Measurements from ENCODE around the gene LIG4.
"Not testable (repeated sequence)": the region's sequence is repeated elsewhere in the genome, so short reads cannot be mapped to it uniquely, and the experiment has no call there.

The LIG4 gene

DNA sequence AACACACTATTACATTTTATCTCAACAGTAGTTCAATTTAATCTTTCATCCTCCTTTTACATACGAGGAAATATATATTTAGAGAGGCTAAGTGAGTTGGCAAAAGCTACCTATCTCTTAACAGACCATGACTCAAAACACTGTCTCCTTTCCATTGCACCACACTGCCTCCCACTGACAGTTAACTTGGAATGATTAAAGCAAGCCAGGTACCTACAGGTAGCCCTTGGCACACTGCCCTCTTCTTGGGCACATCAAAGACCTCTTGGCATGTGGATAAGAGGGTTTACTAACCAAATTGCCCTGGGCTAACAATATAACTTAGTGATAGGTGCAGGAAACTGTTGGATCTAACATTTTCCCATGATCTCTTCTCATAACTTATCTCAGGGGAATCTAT, 4.7 kb upstream of the LIG4 start:
- peaks cover 45% of the 10 kb centered on the region for H3K4me1 ChIP-seq (ENCODE audit: insufficient read depth, low read length, poor library complexity, severe bottlenecking)
- H3F3A ChIP-seq (ENCODE audit: low read depth) = no peaks in the 10 kb centered on the region
- H3K4me2 ChIP-seq (ENCODE audit: low read depth, low read length, poor library complexity, severe bottlenecking) = peak overlapping the region; percentile 98
- H3K9me2 ChIP-seq (replicated peaks; ENCODE audit: low read depth, low read length) = no peaks in the 10 kb centered on the region
- no peak overlapping the region for H2AFZ ChIP-seq (ENCODE audit: low read length)
- H3K9me3 ChIP-seq (ENCODE audit: insufficient read depth, low read depth, low read length) = no peaks in the 10 kb centered on the region
- peaks cover 56% of the 10 kb centered on the region for H4K20me1 ChIP-seq (ENCODE audit: insufficient read depth, low read length, poor library complexity, severe bottlenecking)
- H3K4me3 ChIP-seq (ENCODE audit: low read length, poor library complexity, severe bottlenecking) = peak overlapping the region; percentile 99
- H3K9ac ChIP-seq (ENCODE audit: low read depth, low read length, poor library complexity, severe bottlenecking) = peak overlapping the region; percentile 94
- no peak for TF ChIP-seq EZH2phosphoT487 (IDR thresholded peaks at IDR 0.05; ENCODE audit: borderline replicate concordance)
- TF ChIP-seq, protein P1, sequence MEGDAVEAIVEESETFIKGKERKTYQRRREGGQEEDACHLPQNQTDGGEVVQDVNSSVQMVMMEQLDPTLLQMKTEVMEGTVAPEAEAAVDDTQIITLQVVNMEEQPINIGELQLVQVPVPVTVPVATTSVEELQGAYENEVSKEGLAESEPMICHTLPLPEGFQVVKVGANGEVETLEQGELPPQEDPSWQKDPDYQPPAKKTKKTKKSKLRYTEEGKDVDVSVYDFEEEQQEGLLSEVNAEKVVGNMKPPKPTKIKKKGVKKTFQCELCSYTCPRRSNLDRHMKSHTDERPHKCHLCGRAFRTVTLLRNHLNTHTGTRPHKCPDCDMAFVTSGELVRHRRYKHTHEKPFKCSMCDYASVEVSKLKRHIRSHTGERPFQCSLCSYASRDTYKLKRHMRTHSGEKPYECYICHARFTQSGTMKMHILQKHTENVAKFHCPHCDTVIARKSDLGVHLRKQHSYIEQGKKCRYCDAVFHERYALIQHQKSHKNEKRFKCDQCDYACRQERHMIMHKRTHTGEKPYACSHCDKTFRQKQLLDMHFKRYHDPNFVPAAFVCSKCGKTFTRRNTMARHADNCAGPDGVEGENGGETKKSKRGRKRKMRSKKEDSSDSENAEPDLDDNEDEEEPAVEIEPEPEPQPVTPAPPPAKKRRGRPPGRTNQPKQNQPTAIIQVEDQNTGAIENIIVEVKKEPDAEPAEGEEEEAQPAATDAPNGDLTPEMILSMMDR (conservative IDR thresholded peaks at IDR 0.05; ENCODE audit: low read length) = peak; percentile 37
- peaks cover 71% of the 10 kb centered on the region for H3K79me2 ChIP-seq (ENCODE audit: insufficient read depth, low read length)
- H3K27me3 ChIP-seq (ENCODE audit: insufficient read depth, low read length, poor library complexity, severe bottlenecking) = no peaks in the 10 kb centered on the region
- H3K36me3 ChIP-seq (ENCODE audit: insufficient read depth, low read length) = no peaks in the 10 kb centered on the region

DNA sequence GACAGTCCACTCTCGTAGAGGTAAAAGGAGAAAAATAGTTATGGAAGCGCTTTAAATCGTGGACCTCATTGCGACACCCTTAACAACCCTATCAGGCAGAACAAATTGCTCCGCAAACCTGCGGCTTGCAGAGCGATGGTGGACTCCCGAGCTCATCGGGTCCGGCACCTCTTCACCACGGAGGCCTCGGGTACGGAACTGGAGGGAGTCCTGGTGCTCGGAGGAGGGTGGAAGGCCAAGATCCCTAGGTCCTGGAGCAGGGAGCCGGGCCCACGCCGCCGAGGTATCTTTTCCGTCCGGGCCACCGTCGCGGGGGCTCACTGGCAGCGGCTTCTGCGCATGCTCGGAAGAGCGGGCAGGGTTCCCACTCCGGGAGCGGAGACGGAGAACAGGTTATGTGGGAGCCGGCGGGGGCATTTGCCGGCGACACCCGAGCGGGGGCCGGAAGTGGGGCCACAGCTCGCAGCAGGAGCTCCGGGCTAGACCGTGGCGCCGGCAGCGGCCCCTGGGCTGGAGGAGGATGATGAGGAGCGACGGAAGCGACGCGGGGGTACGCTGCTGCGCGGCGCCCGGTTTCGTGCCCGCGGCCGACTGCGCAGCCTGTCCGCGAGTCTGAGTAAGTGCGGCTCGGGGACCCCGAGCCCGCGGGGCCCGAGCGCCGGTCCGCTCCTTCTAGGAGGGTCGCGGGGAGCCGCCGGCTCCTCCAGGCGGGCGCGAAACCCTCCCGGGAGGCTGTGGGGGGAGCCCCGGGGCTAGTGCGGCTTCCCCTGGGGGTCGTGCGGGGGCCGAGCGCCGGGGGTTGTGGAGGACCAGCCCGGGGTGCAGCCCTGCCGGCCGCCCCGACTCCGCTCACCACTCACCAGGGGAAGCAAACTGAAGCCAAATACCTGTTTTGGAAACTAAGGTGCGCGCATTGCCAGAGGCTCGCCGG, 3.0 kb upstream of the LIG4 start, which contains the start of gene ABHD13:
Gene ABHD13, plus strand, starts transcription at position 349 of the 931 bp plus-strand sequence. CDS start 10,827 bp downstream, outside the sequence.
- Histone ChIP-seq H3K4me1 (ENCODE audit: insufficient read depth, low read length, poor library complexity, severe bottlenecking) (peaks cover 47% of the 10 kb centered on the region), H3K4me2 (ENCODE audit: low read depth, low read length, poor library complexity, severe bottlenecking) (peak within 1 kb of the TSS; percentile 98), H2AFZ (ENCODE audit: low read length) (peak within 1 kb of the TSS; percentile 98), H3K9ac (ENCODE audit: low read depth, low read length, poor library complexity, severe bottlenecking) (peak within 1 kb of the TSS; percentile 94), H3K36me3 (ENCODE audit: insufficient read depth, low read length) (no peaks in the 10 kb centered on the region), H3K9me3 (ENCODE audit: insufficient read depth, low read depth, low read length) (no peaks in the 10 kb centered on the region), H3F3A (ENCODE audit: low read depth) (0 out of 2 replicates have a peak, but pooled peaks cover 3% of the 10 kb centered on the region), H3K4me3 (ENCODE audit: low read length, poor library complexity, severe bottlenecking) (peak within 1 kb of the TSS; percentile 99), H3K27me3 (ENCODE audit: insufficient read depth, low read length, poor library complexity, severe bottlenecking) (no peaks in the 10 kb centered on the region), H4K20me1 (ENCODE audit: insufficient read depth, low read length, poor library complexity, severe bottlenecking) (peaks cover 39% of the 10 kb centered on the region), H3K9me2 (replicated peaks; ENCODE audit: low read depth, low read length) (no peaks in the 10 kb centered on the region), H3K79me2 (ENCODE audit: insufficient read depth, low read length) (peaks cover 65% of the 10 kb centered on the region)
- TF ChIP-seq EZH2phosphoT487 (IDR thresholded peaks at IDR 0.05; ENCODE audit: borderline replicate concordance) = no peak
- TF ChIP-seq, protein P1 (conservative IDR thresholded peaks at IDR 0.05; ENCODE audit: low read length) = no peak

GRCh38 chr13:108217307-108218043, 2.1 kb upstream of the LIG4 start:
- not testable (repeated sequence) for H3K9me2 ChIP-seq (replicated peaks; ENCODE audit: low read depth, low read length); H3K36me3 ChIP-seq (ENCODE audit: insufficient read depth, low read length); H3K9me3 ChIP-seq (ENCODE audit: insufficient read depth, low read depth, low read length); H3F3A ChIP-seq (ENCODE audit: low read depth); H3K27me3 ChIP-seq (ENCODE audit: insufficient read depth, low read length, poor library complexity, severe bottlenecking)
- Histone ChIP-seq H3K4me2 (ENCODE audit: low read depth, low read length, poor library complexity, severe bottlenecking) (peak overlapping the region; percentile 68), H3K79me2 (ENCODE audit: insufficient read depth, low read length) (peaks cover 58% of the 10 kb centered on the region), H4K20me1 (ENCODE audit: insufficient read depth, low read length, poor library complexity, severe bottlenecking) (peaks cover 32% of the 10 kb centered on the region), H3K4me1 (ENCODE audit: insufficient read depth, low read length, poor library complexity, severe bottlenecking) (peaks cover 43% of the 10 kb centered on the region), H2AFZ (ENCODE audit: low read length) (peak overlapping the region; percentile 98), H3K4me3 (ENCODE audit: low read length, poor library complexity, severe bottlenecking) (peak overlapping the region; percentile 99), H3K9ac (ENCODE audit: low read depth, low read length, poor library complexity, severe bottlenecking) (peak overlapping the region; percentile 94)

All from Loucy (cell line).